Measurements from ENCODE around the gene SULT6B1.
"Not testable (repeated sequence)": the region's sequence is repeated elsewhere in the genome, so short reads cannot be mapped to it uniquely, and the experiment has no call there.

GRCh38 chr2:37205071-37205661 lies 16.7 kb upstream of the SULT6B1 start:
- TF ChIP-seq CTCF, POLR2A (IDR thresholded peaks at IDR 0.05): not testable (repeated sequence)
